ENCODE data around the gene NCOA7. TPM values are rescaled to one million over a fixed set of nuclear protein-coding genes. Genes with fewer than 3 reads are reported as not detected.

Gene NCOA7
- total RNA-seq, 2 donors from 2014 or later = 11.4 to 15.2 TPM

DNA sequence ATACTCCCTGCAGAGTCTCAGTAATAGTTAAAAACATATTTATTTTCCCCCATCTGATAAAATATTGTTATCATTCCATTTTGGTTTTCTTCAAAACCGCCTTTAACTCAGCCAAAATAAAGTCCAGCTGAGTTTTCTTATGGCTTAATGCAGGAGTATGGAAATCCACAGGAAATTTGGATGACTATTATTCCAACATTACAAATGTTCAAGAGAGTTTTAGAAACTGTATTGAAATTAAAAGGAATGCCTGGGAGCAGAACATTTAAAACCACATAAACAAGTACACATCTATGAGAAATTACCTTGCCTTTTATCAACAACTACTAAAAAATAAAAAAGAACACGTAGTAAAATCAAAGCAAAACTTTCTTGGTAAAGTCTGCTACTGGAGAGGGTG lies 45.7 kb downstream of the NCOA7 start:
- WGBS, 2 experiments (ENCODE audit: insufficient coverage in 1 of 2, insufficient read length in 1 of 2) = 83 to 94% methylated on average over 1 to 2 of the region's 2 CpGs
- H3K36me3 Mint-ChIP-seq (ENCODE audit: low read depth) = no peaks in the 10 kb centered on the region
- H3K27ac ChIP-seq (ENCODE audit: low read depth, low read length) = no peak overlapping the region
- no peaks in the 10 kb centered on the region for H3K36me3 ChIP-seq (ENCODE audit: control insufficient read depth, insufficient read depth, low read length)
- H3K4me1 ChIP-seq (ENCODE audit: control insufficient read depth, insufficient read depth, low read length) = peaks cover 11% of the 10 kb centered on the region
- no peaks in the 10 kb centered on the region for H3K27me3 ChIP-seq (ENCODE audit: control insufficient read depth, insufficient read depth, low read length, poor library complexity, severe bottlenecking)
- H3K4me3 ChIP-seq (ENCODE audit: low read length) = no peak overlapping the region
- H3K27me3 Mint-ChIP-seq (ENCODE audit: insufficient read depth) = no peaks in the 10 kb centered on the region
- no peak overlapping the region for H3K4me3 Mint-ChIP-seq
- peaks cover 13% of the 10 kb centered on the region for H3K4me1 Mint-ChIP-seq
- TF ChIP-seq, protein P1, sequence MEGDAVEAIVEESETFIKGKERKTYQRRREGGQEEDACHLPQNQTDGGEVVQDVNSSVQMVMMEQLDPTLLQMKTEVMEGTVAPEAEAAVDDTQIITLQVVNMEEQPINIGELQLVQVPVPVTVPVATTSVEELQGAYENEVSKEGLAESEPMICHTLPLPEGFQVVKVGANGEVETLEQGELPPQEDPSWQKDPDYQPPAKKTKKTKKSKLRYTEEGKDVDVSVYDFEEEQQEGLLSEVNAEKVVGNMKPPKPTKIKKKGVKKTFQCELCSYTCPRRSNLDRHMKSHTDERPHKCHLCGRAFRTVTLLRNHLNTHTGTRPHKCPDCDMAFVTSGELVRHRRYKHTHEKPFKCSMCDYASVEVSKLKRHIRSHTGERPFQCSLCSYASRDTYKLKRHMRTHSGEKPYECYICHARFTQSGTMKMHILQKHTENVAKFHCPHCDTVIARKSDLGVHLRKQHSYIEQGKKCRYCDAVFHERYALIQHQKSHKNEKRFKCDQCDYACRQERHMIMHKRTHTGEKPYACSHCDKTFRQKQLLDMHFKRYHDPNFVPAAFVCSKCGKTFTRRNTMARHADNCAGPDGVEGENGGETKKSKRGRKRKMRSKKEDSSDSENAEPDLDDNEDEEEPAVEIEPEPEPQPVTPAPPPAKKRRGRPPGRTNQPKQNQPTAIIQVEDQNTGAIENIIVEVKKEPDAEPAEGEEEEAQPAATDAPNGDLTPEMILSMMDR (conservative IDR thresholded peaks at IDR 0.05) = no peak
- no peak overlapping the region for H3K27ac Mint-ChIP-seq
- no peaks in the 10 kb centered on the region for H3K9me3 Mint-ChIP-seq
- DNase-seq = no peak
- no peak overlapping the region for H3K9ac ChIP-seq (ENCODE audit: extremely low read depth, low read length, poor library complexity, severe bottlenecking)
- no peaks in the 10 kb centered on the region for H3K9me3 ChIP-seq (ENCODE audit: control insufficient read depth, low read length)

DNA sequence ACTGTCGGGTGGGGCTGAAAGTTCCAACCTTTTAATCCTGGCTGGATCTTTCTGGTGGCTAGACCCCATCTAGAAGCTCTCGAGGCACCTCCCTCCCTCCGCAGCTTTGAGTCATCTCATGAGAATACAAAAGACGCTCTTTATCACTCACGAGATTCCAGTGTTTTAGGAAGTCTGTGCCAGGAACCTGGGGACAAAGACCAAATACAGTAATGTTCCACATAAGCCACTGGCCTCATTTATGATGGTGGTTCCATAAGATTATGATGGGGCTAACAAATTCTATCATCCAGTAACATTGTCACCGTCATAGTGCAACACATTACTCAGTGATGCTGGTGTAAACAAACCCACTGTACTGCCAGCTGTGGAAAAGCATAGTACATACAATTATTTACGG lies 48.7 kb downstream of the NCOA7 start:
- H3K4me1 ChIP-seq (ENCODE audit: control insufficient read depth, insufficient read depth, low read length) = peaks cover 9% of the 10 kb centered on the region
- Mint-ChIP-seq H3K27ac (no peak overlapping the region), H3K36me3 (ENCODE audit: low read depth) (no peaks in the 10 kb centered on the region), H3K4me1 (peaks cover 8% of the 10 kb centered on the region), H3K27me3 (ENCODE audit: insufficient read depth) (no peaks in the 10 kb centered on the region), H3K9me3 (no peaks in the 10 kb centered on the region), H3K4me3 (no peak overlapping the region)
- no peak for DNase-seq
- H3K27me3 ChIP-seq (ENCODE audit: control insufficient read depth, insufficient read depth, low read length, poor library complexity, severe bottlenecking) = no peaks in the 10 kb centered on the region
- no peak overlapping the region for H3K9ac ChIP-seq (ENCODE audit: extremely low read depth, low read length, poor library complexity, severe bottlenecking)
- no peaks in the 10 kb centered on the region for H3K9me3 ChIP-seq (ENCODE audit: control insufficient read depth, low read length)
- no peaks in the 10 kb centered on the region for H3K36me3 ChIP-seq (ENCODE audit: control insufficient read depth, insufficient read depth, low read length)
- H3K4me3 ChIP-seq (ENCODE audit: low read length) = no peak overlapping the region
- TF ChIP-seq, protein P1 (conservative IDR thresholded peaks at IDR 0.05) = no peak
- 88 to 91% methylated on average over 3 to 6 of the region's 7 CpGs for WGBS, 2 experiments (ENCODE audit: insufficient coverage in 1 of 2, insufficient read length in 1 of 2)
- no peak overlapping the region for H3K27ac ChIP-seq (ENCODE audit: low read depth, low read length)

DNA sequence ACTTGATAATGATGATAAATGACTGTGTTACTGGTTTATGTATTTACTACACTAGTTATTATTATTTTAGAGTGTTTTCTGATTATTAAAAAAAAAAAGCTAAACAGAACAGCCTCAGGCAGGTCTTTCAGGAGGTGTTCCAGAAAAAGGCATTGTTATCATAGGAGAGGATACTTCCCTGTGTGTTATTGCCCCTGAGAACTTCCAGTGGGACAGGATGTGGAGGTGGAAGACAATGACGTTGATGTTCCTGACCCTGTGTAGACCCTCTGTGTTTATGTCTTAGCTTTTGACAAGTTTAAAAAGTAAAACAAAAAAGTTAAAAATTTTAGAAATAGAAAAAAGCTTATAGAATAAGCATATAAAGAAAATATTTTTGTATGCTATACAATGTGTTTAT lies 49.1 kb downstream of the NCOA7 start:
- no peaks in the 10 kb centered on the region for H3K36me3 Mint-ChIP-seq (ENCODE audit: low read depth)
- no peaks in the 10 kb centered on the region for H3K36me3 ChIP-seq (ENCODE audit: control insufficient read depth, insufficient read depth, low read length)
- no peak overlapping the region for H3K9ac ChIP-seq (ENCODE audit: extremely low read depth, low read length, poor library complexity, severe bottlenecking)
- peaks cover 8% of the 10 kb centered on the region for H3K4me1 ChIP-seq (ENCODE audit: control insufficient read depth, insufficient read depth, low read length)
- no peaks in the 10 kb centered on the region for H3K9me3 Mint-ChIP-seq
- peaks cover 5% of the 10 kb centered on the region for H3K4me1 Mint-ChIP-seq
- H3K27ac ChIP-seq (ENCODE audit: low read depth, low read length) = no peak overlapping the region
- WGBS, 2 experiments (ENCODE audit: insufficient coverage in 1 of 2, insufficient read length in 1 of 2) = 94 to 100% methylated on average over 1 of the region's 1 CpG
- no peaks in the 10 kb centered on the region for H3K27me3 ChIP-seq (ENCODE audit: control insufficient read depth, insufficient read depth, low read length, poor library complexity, severe bottlenecking)
- no peak overlapping the region for H3K4me3 ChIP-seq (ENCODE audit: low read length)
- no peaks in the 10 kb centered on the region for H3K9me3 ChIP-seq (ENCODE audit: control insufficient read depth, low read length)
- DNase-seq = no peak
- no peak overlapping the region for H3K4me3 Mint-ChIP-seq
- H3K27ac Mint-ChIP-seq = no peak overlapping the region
- TF ChIP-seq, protein P1 (conservative IDR thresholded peaks at IDR 0.05) = no peak
- H3K27me3 Mint-ChIP-seq (ENCODE audit: insufficient read depth) = no peaks in the 10 kb centered on the region
